ENCODE measurements around the gene BRI3.
A peak's percentile ranks its signal among the peaks of the same experiment; 100 is the strongest.

Gene BRI3

DNA sequence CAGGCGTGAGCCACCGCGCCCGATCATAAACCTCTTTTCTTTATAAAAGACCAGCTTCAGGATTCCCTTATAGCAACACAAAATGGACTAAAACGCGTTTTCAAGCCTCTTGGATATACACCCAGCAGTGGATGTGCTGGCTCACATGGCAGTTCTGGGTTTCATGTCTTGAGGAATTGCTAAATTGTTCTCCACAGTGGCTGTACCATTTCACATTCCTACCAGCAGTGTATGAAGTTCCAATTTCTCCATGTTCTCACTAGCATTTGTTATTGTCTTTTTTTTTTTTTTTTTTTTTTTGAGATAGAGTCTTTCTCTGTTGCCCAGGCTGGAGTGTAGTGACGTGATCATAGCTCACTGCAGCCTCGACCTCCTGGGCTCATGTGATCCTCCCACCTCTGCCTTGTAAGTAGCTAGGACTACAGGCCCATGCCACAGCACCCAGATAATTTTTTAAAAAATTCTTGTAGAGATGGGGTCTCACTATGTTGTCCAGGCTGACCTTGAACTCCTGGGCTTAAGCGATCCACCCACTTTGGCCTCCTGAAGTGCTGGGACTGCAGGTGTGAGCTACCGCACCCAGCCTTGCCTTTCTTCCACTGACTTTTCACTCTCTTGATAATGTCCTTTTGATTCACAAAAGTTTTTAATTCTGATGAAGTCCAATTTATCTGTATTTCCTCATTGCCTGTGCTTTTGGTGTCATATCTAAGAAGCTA, 46.9 kb upstream of the BRI3 start:
- H2BK5ac ChIP-seq (ENCODE audit: low read depth, low read length, poor library complexity): no peak overlapping the region
- H3K4me1 ChIP-seq (ENCODE audit: control insufficient read depth in 1 of 2, insufficient read depth in 2 of 2, low read length in 2 of 2): peaks cover 0 to 2% of the 10 kb centered on the region in 2 experiments
- no peak overlapping the region for H3K4ac ChIP-seq (ENCODE audit: low read depth, low read length)
- H2BK12ac ChIP-seq (ENCODE audit: low read length): no peak overlapping the region
- H2AK5ac ChIP-seq (ENCODE audit: low read length): no peak overlapping the region
- H3K27me3 ChIP-seq (ENCODE audit: insufficient read depth, low read length): no peaks in the 10 kb centered on the region
- H3K4me3 ChIP-seq (ENCODE audit: low read depth, low read length): no peak overlapping the region
- peaks cover 6% of the 10 kb centered on the region for H3K9me3 ChIP-seq (ENCODE audit: insufficient read depth, low read depth, low read length)
- H3K79me2 ChIP-seq (ENCODE audit: control insufficient read depth, insufficient read depth, low read length, poor library complexity): no peaks in the 10 kb centered on the region
- no peak overlapping the region for H3K14ac ChIP-seq (ENCODE audit: low read length)
- no peak overlapping the region for H2AFZ ChIP-seq (ENCODE audit: insufficient read depth, low read length, poor library complexity)
- H3K18ac ChIP-seq (ENCODE audit: low read length): no peak overlapping the region
- no peak overlapping the region for H3K9ac ChIP-seq (ENCODE audit: low read length)
- H4K91ac ChIP-seq (ENCODE audit: low read depth, low read length): no peak overlapping the region
- no peak overlapping the region for H4K12ac ChIP-seq (ENCODE audit: low read depth, low read length)
- H3K36me3 ChIP-seq (ENCODE audit: control insufficient read depth in 1 of 2, insufficient read depth in 2 of 2, low read length in 2 of 2): peaks cover 5 to 7% of the 10 kb centered on the region in 2 experiments
- no CpG with 5 or more reads among the region's 10 CpGs for WGBS (ENCODE audit: extremely low coverage, insufficient coverage, insufficient read length)
- no peak overlapping the region for H3K27ac ChIP-seq (ENCODE audit: low read depth, low read length)
- H3K4me2 ChIP-seq (ENCODE audit: low read length): no peak overlapping the region
- H3K79me1 ChIP-seq (ENCODE audit: low read length): no peaks in the 10 kb centered on the region
- H2BK120ac ChIP-seq (ENCODE audit: insufficient read depth, low read length, poor library complexity): no peak overlapping the region
- peak in 1 of 2 donors; percentile 52 for DNase-seq
- H3K23ac ChIP-seq (ENCODE audit: low read length): no peak overlapping the region
- H4K8ac ChIP-seq (ENCODE audit: low read depth, low read length): no peak overlapping the region

DNA sequence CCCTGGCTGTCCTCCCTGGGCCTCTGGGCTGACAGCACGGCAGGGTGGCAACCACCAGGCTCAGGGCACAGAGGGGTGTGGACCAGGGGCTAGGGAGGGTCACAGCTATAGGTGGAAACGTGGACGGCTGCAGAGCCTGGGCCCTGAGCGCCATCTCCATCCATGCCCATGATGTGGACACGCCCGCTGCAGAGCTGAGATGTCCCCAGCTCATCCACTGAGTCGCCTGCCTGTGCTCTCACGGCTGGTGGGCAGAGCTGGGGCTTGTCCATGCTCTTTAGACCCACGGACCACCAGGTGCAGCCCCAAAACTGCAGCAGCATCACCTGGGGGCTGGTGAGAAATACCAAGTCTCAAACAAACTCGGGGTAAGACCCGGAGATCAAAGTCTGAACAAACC, 45.6 kb upstream of the BRI3 start:
- no CpG with 5 or more reads among the region's 11 CpGs for WGBS (ENCODE audit: extremely low coverage, insufficient coverage, insufficient read length)
- Histone ChIP-seq H3K4me3 (ENCODE audit: low read depth, low read length) (no peak overlapping the region), H4K91ac (ENCODE audit: low read depth, low read length) (no peak overlapping the region), H3K4ac (ENCODE audit: low read depth, low read length) (no peak overlapping the region), H4K12ac (ENCODE audit: low read depth, low read length) (no peak overlapping the region), H2BK5ac (ENCODE audit: low read depth, low read length, poor library complexity) (no peak overlapping the region), H3K79me1 (ENCODE audit: low read length) (no peaks in the 10 kb centered on the region), H2BK120ac (ENCODE audit: insufficient read depth, low read length, poor library complexity) (no peak overlapping the region), H2BK12ac (ENCODE audit: low read length) (no peak overlapping the region), H3K27me3 (ENCODE audit: insufficient read depth, low read length) (no peaks in the 10 kb centered on the region), H3K4me2 (ENCODE audit: low read length) (no peak overlapping the region), H2AFZ (ENCODE audit: insufficient read depth, low read length, poor library complexity) (no peak overlapping the region), H3K27ac (ENCODE audit: low read depth, low read length) (no peak overlapping the region), H3K18ac (ENCODE audit: low read length) (no peak overlapping the region), H3K9ac (ENCODE audit: low read length) (no peak overlapping the region), H3K79me2 (ENCODE audit: control insufficient read depth, insufficient read depth, low read length, poor library complexity) (no peaks in the 10 kb centered on the region), H3K23ac (ENCODE audit: low read length) (no peak overlapping the region), H3K4me1 (ENCODE audit: control insufficient read depth in 1 of 2, insufficient read depth in 2 of 2, low read length in 2 of 2) (peaks cover 0 to 2% of the 10 kb centered on the region in 2 experiments), H2AK5ac (ENCODE audit: low read length) (no peak overlapping the region), H3K9me3 (ENCODE audit: insufficient read depth, low read depth, low read length) (peaks cover 6% of the 10 kb centered on the region), H3K14ac (ENCODE audit: low read length) (no peak overlapping the region), H3K36me3 (ENCODE audit: control insufficient read depth in 1 of 2, insufficient read depth in 2 of 2, low read length in 2 of 2) (peaks cover 5% of the 10 kb centered on the region in 2 experiments), H4K8ac (ENCODE audit: low read depth, low read length) (no peak overlapping the region)
- no peak for DNase-seq

DNA sequence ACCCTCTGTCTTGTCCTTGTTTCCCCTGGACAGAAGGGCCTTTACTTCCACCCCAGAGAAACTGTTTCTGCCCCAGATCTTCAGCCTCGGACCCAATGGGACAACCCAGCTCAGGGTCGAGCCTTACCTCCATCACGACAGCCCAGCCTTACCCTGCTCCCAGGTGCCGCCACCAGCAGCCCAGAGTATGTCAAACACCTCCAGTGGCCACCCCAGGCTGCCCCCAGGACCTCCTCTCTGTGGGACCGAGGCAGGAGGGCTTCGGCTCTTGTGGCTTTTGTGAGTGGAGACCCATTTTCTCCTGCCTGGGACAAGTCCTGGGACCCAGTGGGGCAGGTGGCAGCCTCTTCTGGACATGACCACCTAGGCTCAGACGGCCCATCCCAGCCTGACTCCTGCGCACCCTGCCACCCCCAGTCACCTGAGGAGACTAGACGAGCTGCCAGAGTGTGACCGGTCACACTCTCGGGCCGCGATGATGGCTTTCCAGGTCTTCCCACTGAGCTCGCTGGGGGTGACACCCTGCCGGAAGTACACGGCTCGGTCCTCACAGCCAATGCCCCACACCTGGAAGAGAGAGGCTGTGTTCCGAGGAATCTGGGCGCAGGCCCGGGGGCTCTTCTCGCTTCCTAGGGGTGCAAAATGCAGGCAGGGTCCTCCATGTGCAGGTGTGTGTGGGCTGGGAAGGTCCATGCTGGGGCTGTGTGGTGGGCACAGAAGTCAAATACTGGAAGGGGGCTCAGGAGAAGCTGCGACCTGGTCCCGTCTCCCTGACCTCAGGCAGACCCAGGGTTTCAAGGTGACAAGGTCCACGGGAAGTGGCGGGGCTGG, 44.9 kb upstream of the BRI3 start:
- H4K8ac ChIP-seq (ENCODE audit: low read depth, low read length): no peak overlapping the region
- H2BK12ac ChIP-seq (ENCODE audit: low read length): no peak overlapping the region
- no CpG with 5 or more reads among the region's 25 CpGs for WGBS (ENCODE audit: extremely low coverage, insufficient coverage, insufficient read length)
- no peaks in the 10 kb centered on the region for H3K79me2 ChIP-seq (ENCODE audit: control insufficient read depth, insufficient read depth, low read length, poor library complexity)
- H2BK120ac ChIP-seq (ENCODE audit: insufficient read depth, low read length, poor library complexity): no peak overlapping the region
- H2AK5ac ChIP-seq (ENCODE audit: low read length): no peak overlapping the region
- H3K23ac ChIP-seq (ENCODE audit: low read length): no peak overlapping the region
- H2BK5ac ChIP-seq (ENCODE audit: low read depth, low read length, poor library complexity): no peak overlapping the region
- H3K9ac ChIP-seq (ENCODE audit: low read length): no peak overlapping the region
- H2AFZ ChIP-seq (ENCODE audit: insufficient read depth, low read length, poor library complexity): no peak overlapping the region
- peaks cover 3 to 8% of the 10 kb centered on the region in 2 experiments for H3K36me3 ChIP-seq (ENCODE audit: control insufficient read depth in 1 of 2, insufficient read depth in 2 of 2, low read length in 2 of 2)
- no peak overlapping the region for H4K12ac ChIP-seq (ENCODE audit: low read depth, low read length)
- no peak overlapping the region for H3K14ac ChIP-seq (ENCODE audit: low read length)
- no peaks in the 10 kb centered on the region for H3K27me3 ChIP-seq (ENCODE audit: insufficient read depth, low read length)
- H3K4me2 ChIP-seq (ENCODE audit: low read length): no peak overlapping the region
- no peak overlapping the region for H4K91ac ChIP-seq (ENCODE audit: low read depth, low read length)
- no peak for DNase-seq
- peaks cover 6% of the 10 kb centered on the region for H3K9me3 ChIP-seq (ENCODE audit: insufficient read depth, low read depth, low read length)
- no peak overlapping the region for H3K4me3 ChIP-seq (ENCODE audit: low read depth, low read length)
- H3K4me1 ChIP-seq (ENCODE audit: control insufficient read depth in 1 of 2, insufficient read depth in 2 of 2, low read length in 2 of 2): peaks cover 0 to 2% of the 10 kb centered on the region in 2 experiments
- H3K4ac ChIP-seq (ENCODE audit: low read depth, low read length): no peak overlapping the region
- no peaks in the 10 kb centered on the region for H3K79me1 ChIP-seq (ENCODE audit: low read length)
- no peak overlapping the region for H3K27ac ChIP-seq (ENCODE audit: low read depth, low read length)
- H3K18ac ChIP-seq (ENCODE audit: low read length): no peak overlapping the region

DNA sequence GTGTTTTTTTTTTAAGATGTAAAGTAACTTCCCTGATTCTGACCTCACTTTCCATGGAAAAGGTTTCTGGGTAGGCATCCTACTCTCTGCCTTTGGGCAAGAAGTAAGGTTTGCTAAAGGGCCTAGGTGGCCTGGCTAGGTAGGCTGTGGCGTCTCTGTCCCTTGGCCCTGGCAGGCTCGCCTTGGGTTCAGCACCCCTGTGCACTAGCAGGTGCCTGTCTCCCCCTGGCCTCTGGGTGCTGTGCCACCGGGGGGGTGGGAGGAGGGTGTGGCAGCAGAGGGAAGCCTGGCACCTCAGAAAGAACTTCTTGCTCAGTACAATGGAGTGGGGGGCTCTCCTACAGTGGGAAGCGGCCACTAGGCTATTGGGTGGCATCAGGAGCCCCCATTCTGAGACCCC, 43.4 kb upstream of the BRI3 start:
- H3K27ac ChIP-seq (ENCODE audit: low read depth, low read length): no peak overlapping the region
- no peak overlapping the region for H2AFZ ChIP-seq (ENCODE audit: insufficient read depth, low read length, poor library complexity)
- H3K4me3 ChIP-seq (ENCODE audit: low read depth, low read length): no peak overlapping the region
- no peak overlapping the region for H2BK12ac ChIP-seq (ENCODE audit: low read length)
- no peak overlapping the region for H2BK120ac ChIP-seq (ENCODE audit: insufficient read depth, low read length, poor library complexity)
- H4K8ac ChIP-seq (ENCODE audit: low read depth, low read length): no peak overlapping the region
- H3K79me2 ChIP-seq (ENCODE audit: control insufficient read depth, insufficient read depth, low read length, poor library complexity): no peaks in the 10 kb centered on the region
- H3K36me3 ChIP-seq (ENCODE audit: control insufficient read depth in 1 of 2, insufficient read depth in 2 of 2, low read length in 2 of 2): peaks cover 6 to 10% of the 10 kb centered on the region in 2 experiments
- no peak overlapping the region for H4K12ac ChIP-seq (ENCODE audit: low read depth, low read length)
- DNase-seq: peak in 1 of 2 donors; percentile 42
- no peak overlapping the region for H3K23ac ChIP-seq (ENCODE audit: low read length)
- no peak overlapping the region for H3K4me2 ChIP-seq (ENCODE audit: low read length)
- H3K79me1 ChIP-seq (ENCODE audit: low read length): no peaks in the 10 kb centered on the region
- H3K14ac ChIP-seq (ENCODE audit: low read length): no peak overlapping the region
- H4K91ac ChIP-seq (ENCODE audit: low read depth, low read length): no peak overlapping the region
- H3K18ac ChIP-seq (ENCODE audit: low read length): no peak overlapping the region
- no peak overlapping the region for H2BK5ac ChIP-seq (ENCODE audit: low read depth, low read length, poor library complexity)
- H3K27me3 ChIP-seq (ENCODE audit: insufficient read depth, low read length): no peaks in the 10 kb centered on the region
- H3K4ac ChIP-seq (ENCODE audit: low read depth, low read length): no peak overlapping the region
- no CpG with 5 or more reads among the region's 4 CpGs for WGBS (ENCODE audit: extremely low coverage, insufficient coverage, insufficient read length)
- no peak overlapping the region for H3K9ac ChIP-seq (ENCODE audit: low read length)
- H3K4me1 ChIP-seq (ENCODE audit: control insufficient read depth in 1 of 2, insufficient read depth in 2 of 2, low read length in 2 of 2): peaks cover 0 to 2% of the 10 kb centered on the region in 2 experiments
- H2AK5ac ChIP-seq (ENCODE audit: low read length): no peak overlapping the region
- H3K9me3 ChIP-seq (ENCODE audit: insufficient read depth, low read depth, low read length): peaks cover 6% of the 10 kb centered on the region
